CD4-positive, alpha-beta T cell treated with Interleukin-17A for 1 hour (primary cell): ENCODE results near the gene NCOA5.

Experiments
- DNase-seq: peaks from one replicate; pipeline ENCODE4 v3.0.0-alpha.2; 2020

The NCOA5 gene

DNA sequence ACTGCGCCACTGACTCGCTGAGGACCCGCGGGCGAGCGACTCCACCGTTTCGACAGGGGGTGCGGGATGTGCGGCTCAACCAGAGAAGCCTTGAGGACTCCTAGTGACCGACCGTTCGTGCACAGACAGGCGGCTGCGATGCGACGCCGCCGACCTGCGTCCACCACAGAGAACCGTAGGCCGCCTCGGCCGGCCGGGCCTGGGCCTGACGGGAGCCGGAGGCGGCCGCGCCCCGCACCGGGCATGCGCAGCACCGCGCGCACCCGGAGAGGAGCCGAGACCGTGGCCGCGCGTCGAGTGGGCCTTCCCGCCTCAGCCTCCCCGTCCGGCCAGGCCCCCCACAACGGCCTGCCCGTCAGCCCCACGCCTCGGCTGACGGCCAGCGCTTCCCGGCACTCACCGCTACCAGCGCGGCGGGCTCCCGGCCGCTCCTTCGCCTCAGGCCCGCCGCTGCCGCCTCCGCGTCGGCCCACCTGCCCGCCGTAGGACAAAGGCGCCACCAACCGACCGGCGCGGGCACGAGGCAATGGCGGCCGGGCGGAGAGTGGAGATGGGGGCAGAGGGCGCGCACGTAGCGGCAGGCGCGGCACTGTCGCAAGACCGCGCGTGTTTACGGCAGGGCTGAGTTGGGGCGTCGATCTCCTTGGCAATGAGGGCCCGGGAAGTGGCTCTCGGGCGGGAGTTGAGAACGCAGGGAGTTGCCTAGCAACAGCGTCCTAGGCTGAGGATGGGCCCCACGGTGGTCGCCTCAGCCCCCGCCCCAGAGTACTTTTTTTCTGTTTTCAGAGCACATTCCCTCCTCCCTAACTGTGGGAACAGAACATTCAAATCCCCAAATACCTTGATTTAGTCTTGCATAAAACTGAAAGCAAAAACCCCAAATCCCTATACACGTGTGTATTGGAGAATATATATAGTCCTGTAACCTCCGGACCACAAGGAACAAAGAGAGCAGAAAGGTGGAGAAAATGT is at the start of gene NCOA5:
NCOA5 (minus strand) TSS at position 546 of the 972 bp plus-strand sequence. CDS start 10,538 bp downstream, outside the sequence.
- peak; percentile 95 for DNase-seq

DNA sequence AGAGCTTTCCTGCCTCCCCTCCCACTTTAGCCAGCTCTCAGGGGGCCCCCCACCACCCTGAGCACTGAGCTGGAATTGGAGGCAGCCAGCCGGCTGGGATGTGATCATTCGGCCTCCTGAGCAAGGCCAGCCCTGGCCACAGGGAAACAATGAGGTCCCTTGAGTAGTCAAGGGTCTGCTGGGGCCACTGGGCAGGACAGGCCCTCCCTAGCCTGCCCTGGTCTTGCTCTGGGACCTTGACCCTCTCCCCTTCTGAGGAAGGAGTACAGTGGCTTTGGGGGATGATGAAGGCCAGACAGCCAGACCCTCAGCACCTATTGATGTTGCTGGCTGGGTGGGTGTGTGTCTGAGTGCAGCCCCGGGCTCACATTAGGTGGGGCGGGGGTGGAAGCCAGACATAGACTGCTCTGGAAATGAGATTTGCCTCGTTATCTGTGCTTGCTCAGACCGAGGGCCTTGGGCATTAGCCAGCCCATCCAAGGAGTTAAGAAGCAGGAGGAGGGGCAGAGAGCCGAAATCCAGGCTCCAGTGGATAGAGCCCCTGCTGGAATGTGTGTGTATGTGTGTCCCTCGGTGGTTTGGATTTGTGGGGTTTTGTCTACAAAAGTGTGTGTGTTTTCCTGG is 49.6 kb upstream of the NCOA5 start:
- no peak for DNase-seq

DNA sequence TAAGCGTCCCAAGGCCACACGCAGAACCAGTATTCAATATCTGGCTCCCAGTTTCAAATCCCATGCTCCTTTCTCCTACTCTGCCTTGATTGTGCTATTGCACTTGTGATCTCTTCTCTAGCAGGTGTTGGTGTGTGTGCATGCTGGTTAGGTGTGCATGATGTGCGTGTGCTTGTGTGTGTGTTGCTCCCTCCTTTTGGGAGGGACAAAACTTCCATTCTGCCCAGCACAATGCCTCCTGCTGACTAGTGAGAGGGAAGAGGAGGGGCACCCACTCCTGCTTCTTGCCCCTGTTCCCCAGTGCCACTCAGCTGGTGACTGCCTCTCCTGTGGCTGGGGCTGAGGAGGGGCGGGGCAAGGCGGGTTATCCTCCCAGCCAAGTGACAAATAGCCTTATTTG is 48.1 kb upstream of the NCOA5 start:
- DNase-seq = no peak

GRCh38 chr20:46135856-46136633 is 46.3 kb upstream of the NCOA5 start:
- DNase-seq = no peak

- DNase-seq = no peak
Observed at GRCh38 chr20:46134716-46135115, 45.0 kb upstream of the NCOA5 start.

DNA sequence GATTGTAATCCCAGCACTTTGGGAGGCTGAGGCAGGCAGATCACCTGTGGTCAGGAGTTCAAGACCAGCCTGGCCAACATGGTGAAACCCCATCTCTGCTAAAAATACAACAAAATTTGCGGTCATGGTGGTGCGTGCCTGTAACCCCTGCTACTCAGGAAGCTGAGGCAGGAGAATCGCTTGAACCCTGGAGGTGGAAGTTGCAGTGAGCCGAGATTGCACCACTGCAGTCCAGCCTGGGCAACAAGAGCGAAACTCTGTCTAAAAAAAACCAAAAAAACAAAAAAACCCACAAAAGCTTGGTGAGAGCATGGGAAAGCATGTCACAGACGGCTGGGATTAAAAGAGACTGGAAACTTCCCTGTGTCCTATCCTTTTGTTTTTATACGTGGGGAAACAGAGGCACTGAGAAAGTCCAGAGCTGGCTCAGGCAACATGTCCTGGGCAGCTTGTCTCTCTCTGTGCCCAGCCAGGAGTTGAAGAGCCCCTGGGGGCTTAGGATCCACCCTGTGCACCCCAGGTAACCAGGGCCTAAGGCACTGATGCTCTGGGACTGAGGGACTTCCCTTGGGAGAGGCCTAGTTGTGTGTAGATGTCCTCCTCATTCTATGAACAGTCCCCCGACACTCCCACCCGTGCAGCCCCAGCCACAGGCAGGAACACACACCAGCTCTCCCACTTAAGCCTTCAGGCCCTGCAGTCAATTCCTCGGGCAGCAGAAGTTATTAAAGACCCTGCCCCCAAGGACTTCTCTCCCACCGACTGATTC is 44.3 kb upstream of the NCOA5 start:
- DNase-seq = no peak

- peak; percentile 45 for DNase-seq
Observed at GRCh38 chr20:46132705-46133120, 43.0 kb upstream of the NCOA5 start.

- DNase-seq = no peak
Observed at GRCh38 chr20:46131396-46131795, 41.6 kb upstream of the NCOA5 start.

DNA sequence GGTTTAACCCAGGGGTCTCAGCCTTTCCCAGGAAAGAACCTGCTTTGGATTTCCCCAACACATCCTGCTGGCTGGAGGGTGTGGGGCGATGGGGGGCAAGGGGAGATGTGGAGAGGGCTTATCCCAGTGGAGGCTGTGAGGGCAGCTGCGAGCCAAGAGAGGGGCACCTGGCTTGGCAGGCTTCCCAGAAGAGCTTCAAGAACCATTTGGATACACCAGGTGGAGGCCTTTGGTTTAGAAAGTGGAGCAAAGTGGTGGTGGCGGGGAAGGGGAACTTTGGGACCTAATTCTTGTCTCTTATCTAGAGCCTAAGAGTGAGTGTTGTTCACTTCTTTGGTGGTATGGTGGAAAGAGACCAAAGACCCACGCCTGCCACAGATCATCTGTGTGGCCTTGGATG is 40.8 kb upstream of the NCOA5 start:
- DNase-seq = no peak

DNA sequence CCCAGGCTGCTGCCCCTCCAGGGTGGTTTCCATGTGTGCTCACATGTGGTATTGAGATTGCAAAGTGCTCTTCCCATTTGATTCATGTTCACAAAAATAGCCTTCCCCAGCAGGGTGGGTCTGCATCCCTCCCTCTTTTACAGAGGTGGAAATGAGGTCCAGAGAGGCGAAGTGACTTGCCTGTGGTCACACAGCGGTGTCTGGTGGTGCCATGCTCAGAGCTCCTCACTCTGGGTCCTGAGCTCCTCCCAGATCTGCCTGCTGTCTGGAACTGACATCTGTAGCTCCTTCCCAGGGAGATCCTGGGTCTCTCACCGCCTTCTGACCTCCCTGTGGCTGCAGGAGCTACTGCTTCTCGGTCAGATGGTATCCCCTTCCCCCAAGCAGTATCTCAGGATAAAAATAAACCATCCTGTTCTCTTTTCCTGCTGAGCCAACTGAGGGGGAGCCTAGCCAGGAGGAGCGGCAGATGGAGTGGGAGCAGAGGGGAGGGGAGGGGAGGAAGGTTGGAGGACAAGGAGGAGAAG is 40.3 kb upstream of the NCOA5 start:
- DNase-seq = no peak

DNA sequence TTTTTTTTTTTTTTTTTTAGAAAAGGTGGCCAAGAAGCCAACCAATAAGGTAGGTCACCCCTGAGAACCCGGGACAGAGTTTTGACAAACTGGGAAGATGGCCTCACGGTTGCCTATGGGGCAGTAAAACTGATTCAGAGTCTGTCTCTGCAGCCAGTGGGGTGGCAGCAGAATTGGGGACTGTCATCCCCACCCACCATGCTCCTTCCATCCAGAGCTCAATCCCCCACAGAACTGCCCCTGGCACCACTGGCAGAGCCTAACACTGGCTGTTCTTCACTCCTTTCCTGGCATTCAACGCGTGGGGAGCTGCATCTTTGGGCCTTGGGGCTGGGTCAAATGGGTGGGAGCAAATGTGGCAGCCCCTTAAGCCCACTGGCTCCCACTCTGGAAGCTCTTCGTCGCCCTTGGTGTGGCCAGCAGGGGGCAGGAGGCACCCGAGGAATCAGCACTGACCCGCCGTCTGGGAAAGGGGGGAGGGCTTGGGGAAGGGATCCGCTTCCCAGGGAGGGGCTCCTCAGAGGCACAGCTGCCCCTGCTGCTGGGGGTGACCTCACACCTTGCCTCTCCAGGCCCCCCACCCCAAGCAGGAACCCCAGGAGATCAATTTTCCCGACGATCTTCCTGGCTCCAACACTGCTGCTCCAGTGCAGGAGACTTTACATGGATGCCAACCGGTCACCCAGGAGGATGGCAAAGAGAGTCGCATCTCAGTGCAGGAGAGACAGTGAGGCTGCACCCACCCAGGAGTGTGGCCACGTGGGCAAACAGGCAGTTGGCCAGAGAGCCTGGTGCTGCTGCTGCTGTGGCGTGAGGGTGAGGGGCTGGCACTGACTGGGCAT is 38.8 kb upstream of the NCOA5 start:
- no peak for DNase-seq

DNA sequence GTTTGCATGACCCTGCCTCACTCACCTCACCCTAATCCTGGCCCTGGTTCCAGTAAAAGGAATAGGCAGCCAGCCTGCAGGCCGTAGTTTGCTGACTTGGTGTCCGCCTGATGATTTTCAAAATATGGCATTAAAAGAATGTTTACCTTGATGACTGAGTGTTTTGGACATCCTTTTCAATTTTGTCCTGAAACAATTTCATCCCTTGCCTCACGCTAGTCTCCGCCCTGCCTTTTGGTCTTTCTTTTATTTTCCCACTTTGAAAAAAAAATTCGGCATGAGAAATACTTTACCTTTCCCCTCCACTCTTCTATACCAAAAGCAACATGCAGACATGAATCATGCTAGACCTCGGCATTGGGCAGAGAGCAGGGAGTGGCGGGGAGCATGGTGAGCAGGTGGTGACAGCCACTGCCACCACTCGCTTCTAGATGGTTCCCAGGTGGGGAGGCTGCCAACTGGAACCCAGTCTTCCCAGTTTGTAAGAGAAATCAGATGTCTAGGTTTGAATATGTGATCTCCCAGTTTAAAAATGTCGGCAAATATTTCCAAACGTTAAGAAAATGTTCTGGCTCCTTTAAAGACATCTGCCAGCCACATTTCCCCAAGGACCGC is 37.7 kb upstream of the NCOA5 start:
- DNase-seq = no peak

DNA sequence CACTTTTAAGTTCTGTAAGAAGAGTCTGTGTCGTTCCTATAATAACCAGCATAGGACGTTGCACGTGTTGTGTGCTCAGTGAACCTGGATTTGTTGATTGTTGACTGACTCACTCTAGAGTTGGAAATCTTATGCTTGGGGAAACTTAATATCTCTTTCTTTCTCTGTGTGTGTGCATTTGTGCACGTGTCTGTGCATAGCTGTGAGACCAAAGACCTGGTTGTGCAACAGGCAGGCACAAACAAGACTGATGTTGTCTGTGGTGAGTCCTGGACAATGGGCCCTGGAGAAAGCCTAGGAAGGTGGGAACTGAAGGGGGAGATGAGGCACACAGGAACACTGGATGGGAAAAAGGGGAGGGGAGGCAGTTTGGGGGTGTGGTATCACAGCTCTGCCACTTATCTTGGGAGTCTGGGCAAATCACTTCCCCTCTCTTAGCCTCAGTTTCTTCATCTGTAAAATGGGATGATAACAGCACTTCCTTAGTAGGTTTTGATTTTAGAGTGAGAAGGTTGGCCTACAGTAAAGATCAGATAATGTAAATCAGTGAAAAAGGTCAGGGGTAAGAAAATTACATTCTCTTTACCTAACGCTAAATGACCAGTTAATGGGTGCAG is 36.8 kb upstream of the NCOA5 start:
- DNase-seq = no peak

DNA sequence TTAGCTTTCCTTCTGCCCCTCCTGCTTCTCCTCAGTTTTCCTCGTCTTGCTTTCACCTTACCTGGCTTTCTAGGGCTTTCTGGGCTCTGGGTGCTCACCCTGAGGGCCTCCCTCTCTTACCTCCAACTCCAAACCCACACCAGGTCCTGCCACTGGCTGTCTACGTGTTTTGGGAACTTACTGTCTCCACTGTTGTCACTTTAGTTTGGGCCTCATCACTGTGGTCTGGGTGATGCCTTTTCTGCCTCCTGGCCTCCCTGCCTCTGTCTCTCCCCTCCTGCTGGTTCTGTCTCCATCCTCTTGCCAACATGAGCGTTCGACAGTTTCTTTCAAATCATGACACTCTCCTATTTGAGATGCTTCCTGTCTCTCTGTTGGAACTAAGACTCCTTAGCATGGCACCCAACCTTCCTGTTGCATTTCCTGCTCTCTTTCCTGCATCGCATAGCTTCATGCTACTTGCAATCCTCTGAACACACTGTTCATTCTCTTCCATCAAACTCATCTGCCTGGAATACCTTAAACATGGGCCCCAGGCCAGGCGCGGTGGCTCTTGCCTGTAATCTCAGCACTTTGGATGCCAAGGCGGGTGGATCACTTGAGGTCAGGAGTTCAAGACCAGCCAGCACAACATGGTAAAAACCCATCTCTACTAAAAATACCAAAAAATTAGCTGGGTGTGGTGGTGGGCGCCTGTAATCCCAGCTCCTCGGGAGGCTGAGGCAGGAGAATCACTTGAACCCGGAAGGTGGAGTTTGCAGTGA is 33.9 kb upstream of the NCOA5 start:
- DNase-seq = no peak

DNA sequence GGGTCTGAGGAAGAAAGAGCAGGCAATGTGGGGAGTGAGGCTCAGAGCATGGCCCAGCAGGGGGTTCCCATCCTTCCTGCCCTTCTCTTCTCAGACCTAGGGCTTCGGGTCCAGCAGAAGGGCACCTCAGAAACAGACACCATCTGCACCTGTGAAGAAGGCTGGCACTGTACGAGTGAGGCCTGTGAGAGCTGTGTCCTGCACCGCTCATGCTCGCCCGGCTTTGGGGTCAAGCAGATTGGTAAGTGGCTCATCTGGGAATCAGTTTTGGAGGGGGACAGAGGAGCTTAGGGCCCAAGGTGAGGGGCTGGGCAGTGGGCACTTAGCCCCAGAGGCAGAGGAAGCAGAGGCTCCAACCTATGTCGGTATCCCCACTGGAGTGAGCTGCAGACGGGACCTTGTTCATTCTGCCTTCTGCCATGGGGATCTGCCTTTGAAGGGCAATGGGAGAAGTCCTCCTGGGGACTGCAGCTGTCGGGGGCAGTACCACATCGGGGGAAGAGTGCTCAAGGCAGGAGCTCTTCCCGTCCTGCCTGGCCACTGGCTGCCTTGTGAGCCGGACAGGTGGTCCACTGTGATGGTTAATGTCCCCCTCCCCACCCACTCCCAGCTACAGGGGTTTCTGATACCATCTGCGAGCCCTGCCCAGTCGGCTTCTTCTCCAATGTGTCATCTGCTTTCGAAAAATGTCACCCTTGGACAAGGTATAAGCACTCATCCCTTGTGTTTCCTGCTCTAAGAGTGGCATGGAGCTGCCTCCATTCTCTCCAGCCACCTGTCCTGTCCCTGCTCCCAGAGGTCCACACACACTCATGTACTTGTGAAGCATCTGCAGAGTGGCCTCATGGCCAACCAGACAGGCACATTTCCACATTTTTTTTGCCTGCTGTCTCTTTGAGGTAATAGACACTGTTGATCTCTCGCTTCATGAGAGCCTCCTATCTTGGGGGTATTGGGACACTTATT is 33.0 kb upstream of the NCOA5 start:
- no peak for DNase-seq

DNA sequence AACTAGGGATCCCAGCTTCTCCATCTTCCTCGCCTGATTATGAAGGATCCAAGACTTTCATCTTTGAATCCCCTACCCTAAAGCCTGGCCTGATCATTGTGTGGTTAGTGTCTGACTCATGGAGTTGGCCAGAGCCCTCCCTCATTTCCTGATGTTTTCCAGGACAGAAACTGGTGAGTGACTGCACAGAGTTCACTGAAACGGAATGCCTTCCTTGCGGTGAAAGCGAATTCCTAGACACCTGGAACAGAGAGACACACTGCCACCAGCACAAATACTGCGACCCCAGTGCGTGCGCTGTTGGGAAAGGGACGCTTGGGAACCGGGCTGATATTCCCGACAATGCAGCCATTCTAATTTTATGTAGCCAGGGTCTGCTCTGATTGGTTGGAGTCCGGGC is 32.3 kb upstream of the NCOA5 start:
- DNase-seq = no peak

- no peak for DNase-seq
Observed at GRCh38 chr20:46121184-46121930, 31.6 kb upstream of the NCOA5 start.

- no peak for DNase-seq
Observed at GRCh38 chr20:46120136-46120535, 30.4 kb upstream of the NCOA5 start.
